Endodermal cell (in vitro differentiated cells): ENCODE measurements around the gene SUSD6. TPM values are rescaled to one million over a fixed set of nuclear protein-coding genes. Genes with fewer than 3 reads are reported as not detected.

Experiments used
- DNase-seq: peaks from one replicate; pipeline ENCODE4 v3.0.0-alpha.2; 2017
- H3K27ac ChIP-seq: 2 replicates; pipeline ENCODE4 v1.5.1; 2013; ENCODE audit warnings: mild to moderate bottlenecking, low read depth, low read length, moderate library complexity
- H3K27me3 ChIP-seq: 2 replicates; pipeline ENCODE4 v1.6.1; 2013; ENCODE audit warnings: mild to moderate bottlenecking, low read length, moderate library complexity; ENCODE audit not compliant: insufficient read depth, control insufficient read depth, poor library complexity, severe bottlenecking
- H3K36me3 ChIP-seq: 2 replicates; pipeline ENCODE4 v1.7.0; 2013; ENCODE audit warnings: mild to moderate bottlenecking, low read length, moderate library complexity; ENCODE audit not compliant: control insufficient read depth, insufficient read depth
- H3K4me1 ChIP-seq: one replicate; pipeline ENCODE4 v1.7.0; 2013; ENCODE audit warnings: low read length; ENCODE audit not compliant: control insufficient read depth, insufficient read depth
- H3K4me3 ChIP-seq: 2 replicates; pipeline ENCODE4 v1.5.1; 2013; ENCODE audit warnings: mild to moderate bottlenecking, low read length, moderate library complexity
- H3K9ac ChIP-seq: 2 replicates; pipeline ENCODE4 v1.6.1; 2013; ENCODE audit warnings: mild to moderate bottlenecking, low read length, moderate library complexity; ENCODE audit not compliant: poor library complexity, severe bottlenecking; ENCODE audit errors: extremely low read depth
- H3K9me3 ChIP-seq: 2 replicates; pipeline ENCODE4 v1.6.1; 2013; ENCODE audit warnings: mild to moderate bottlenecking, low read length, moderate library complexity; ENCODE audit not compliant: control insufficient read depth
- H3K27ac Mint-ChIP-seq: 2 replicates; pipeline ENCODE4 v1.8.0; 2020; ENCODE audit warnings: mixed read lengths
- H3K27me3 Mint-ChIP-seq: 2 replicates; pipeline ENCODE4 v1.8.0; 2021; ENCODE audit warnings: mild to moderate bottlenecking, mixed read lengths; ENCODE audit not compliant: insufficient read depth
- H3K36me3 Mint-ChIP-seq: 2 replicates; pipeline ENCODE4 v1.8.0; 2020; ENCODE audit warnings: low read depth, mixed read lengths
- H3K4me1 Mint-ChIP-seq: 2 replicates; pipeline ENCODE4 v1.8.0; 2020; ENCODE audit warnings: mixed read lengths
- H3K4me3 Mint-ChIP-seq: 2 replicates; pipeline ENCODE4 v1.8.0; 2020; ENCODE audit warnings: mild to moderate bottlenecking, moderate library complexity, mixed read lengths
- H3K9me3 Mint-ChIP-seq: 2 replicates; pipeline ENCODE4 v1.8.0; 2020; ENCODE audit warnings: mild to moderate bottlenecking, mixed read lengths
- WGBS, 2 experiments: methylation state at CpG; one replicate each; pipeline versions ENCODE4 v1.1.5 to v1.1.7; 2013; ENCODE audit warnings: missing lambda C conversion rate in 2 of 2, mixed read lengths in 1 of 2; ENCODE audit not compliant: insufficient coverage in 1 of 2, insufficient read length in 1 of 2; 5-methylcytosine and 5-hydroxymethylcytosine counted together
- total RNA-seq, 2 donors: library from RNA; stranded (reverse); fragmentation: NEBNext Ultra II Directional in 1 of 2; extraction: Animal tissue kit (Norgen Biotek cat#: 25700) in 1 of 2; gene quantifications; 2 replicates in 1 of 2; 3 replicates in 1 of 2; pipeline ENCODE4 v1.2.1, GENCODE V29; 2021
- TF ChIP-seq, protein P1 (sequence below): fragments of 200-600 bp; sonication (generic); conservative IDR thresholded peaks from 2 replicates; pipeline ENCODE4 v1.5.0; 2021; ENCODE audit warnings: antibody characterized with exemption, mild to moderate bottlenecking

The SUSD6 gene
- total RNA-seq, 2 donors from 2014 or later, result 5.7 to 5.9 TPM

- TF ChIP-seq, protein P1, sequence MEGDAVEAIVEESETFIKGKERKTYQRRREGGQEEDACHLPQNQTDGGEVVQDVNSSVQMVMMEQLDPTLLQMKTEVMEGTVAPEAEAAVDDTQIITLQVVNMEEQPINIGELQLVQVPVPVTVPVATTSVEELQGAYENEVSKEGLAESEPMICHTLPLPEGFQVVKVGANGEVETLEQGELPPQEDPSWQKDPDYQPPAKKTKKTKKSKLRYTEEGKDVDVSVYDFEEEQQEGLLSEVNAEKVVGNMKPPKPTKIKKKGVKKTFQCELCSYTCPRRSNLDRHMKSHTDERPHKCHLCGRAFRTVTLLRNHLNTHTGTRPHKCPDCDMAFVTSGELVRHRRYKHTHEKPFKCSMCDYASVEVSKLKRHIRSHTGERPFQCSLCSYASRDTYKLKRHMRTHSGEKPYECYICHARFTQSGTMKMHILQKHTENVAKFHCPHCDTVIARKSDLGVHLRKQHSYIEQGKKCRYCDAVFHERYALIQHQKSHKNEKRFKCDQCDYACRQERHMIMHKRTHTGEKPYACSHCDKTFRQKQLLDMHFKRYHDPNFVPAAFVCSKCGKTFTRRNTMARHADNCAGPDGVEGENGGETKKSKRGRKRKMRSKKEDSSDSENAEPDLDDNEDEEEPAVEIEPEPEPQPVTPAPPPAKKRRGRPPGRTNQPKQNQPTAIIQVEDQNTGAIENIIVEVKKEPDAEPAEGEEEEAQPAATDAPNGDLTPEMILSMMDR, result no peak
- H3K27ac Mint-ChIP-seq, result no peak overlapping the region
- Histone ChIP-seq H3K27ac (no peak overlapping the region), H3K4me3 (no peak overlapping the region), H3K9ac (no peak overlapping the region), H3K27me3 (no peaks in the 10 kb centered on the region), H3K9me3 (no peaks in the 10 kb centered on the region), H3K36me3 (no peaks in the 10 kb centered on the region), H3K4me1 (peaks cover 11% of the 10 kb centered on the region)
- no peaks in the 10 kb centered on the region for H3K27me3 Mint-ChIP-seq
- H3K36me3 Mint-ChIP-seq, result no peaks in the 10 kb centered on the region
- H3K4me3 Mint-ChIP-seq, result no peak overlapping the region
- no peaks in the 10 kb centered on the region for H3K9me3 Mint-ChIP-seq
- whole genome bisulfite sequencing, 2 experiments, result 93 to 100% methylated on average over 5 of the region's 5 CpGs
- DNase-seq, result no peak
- peaks cover 32% of the 10 kb centered on the region for H3K4me1 Mint-ChIP-seq
These were observed 14.7 kb downstream of the SUSD6 start for GRCh38 chr14:69626132-69626500.

DNA sequence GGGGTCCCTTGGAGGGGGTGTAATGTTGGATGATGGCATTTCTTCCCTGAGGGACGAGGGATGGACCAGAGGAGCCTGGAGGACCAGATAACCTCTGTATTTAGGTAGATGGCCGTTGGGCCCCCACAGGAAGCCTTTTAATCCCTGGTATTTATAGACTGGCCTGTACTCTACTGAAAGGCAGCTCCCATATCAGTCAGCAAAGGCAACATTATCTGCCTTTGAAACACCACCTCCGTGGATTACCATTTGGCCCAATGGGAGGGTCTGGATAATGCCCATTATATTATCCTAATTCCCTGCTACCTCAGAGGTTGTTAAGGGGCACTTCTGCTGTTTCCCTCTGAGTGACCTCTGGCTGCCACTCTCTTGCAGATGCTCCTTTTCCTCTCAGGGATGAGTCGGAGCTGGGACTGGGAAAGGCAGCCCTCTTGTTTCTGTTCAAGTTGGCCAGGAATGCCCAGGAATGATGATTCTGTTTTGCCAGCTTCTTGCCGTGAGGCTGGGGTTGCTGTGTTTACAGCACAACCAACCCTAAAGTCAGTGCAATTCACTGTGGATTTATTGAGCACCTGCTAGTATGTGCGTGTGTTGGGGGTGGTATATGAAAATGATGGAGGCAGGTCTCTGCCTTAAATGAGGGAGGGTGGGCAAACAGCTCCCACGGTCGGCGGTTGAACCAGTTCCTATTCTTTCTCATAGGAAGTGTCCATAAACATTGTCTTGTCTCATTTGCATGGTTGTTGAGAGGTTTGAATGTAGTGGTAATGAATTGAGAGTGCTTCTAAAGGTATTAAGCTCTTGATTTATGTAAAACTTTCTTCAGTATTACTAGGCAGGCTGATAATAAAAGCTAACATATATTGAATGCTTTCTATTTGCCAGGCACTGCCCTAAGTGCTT lies 18.1 kb downstream of the SUSD6 start:
- no peaks in the 10 kb centered on the region for H3K36me3 ChIP-seq
- H3K27me3 ChIP-seq, result no peaks in the 10 kb centered on the region
- no peak for DNase-seq
- Mint-ChIP-seq H3K4me1 (peaks cover 59% of the 10 kb centered on the region), H3K36me3 (no peaks in the 10 kb centered on the region), H3K9me3 (no peaks in the 10 kb centered on the region), H3K4me3 (no peak overlapping the region), H3K27ac (peak overlapping the region; percentile 33), H3K27me3 (no peaks in the 10 kb centered on the region)
- H3K4me3 ChIP-seq, result no peak overlapping the region
- TF ChIP-seq, protein P1, result no peak
- 86 to 98% methylated on average over 7 to 9 of the region's 9 CpGs for WGBS, 2 experiments
- H3K27ac ChIP-seq, result no peak overlapping the region
- no peaks in the 10 kb centered on the region for H3K9me3 ChIP-seq
- H3K9ac ChIP-seq, result no peak overlapping the region
- peaks cover 21% of the 10 kb centered on the region for H3K4me1 ChIP-seq

- no peaks in the 10 kb centered on the region for H3K36me3 Mint-ChIP-seq
- H3K4me1 ChIP-seq, result peaks cover 17% of the 10 kb centered on the region
- no peaks in the 10 kb centered on the region for H3K27me3 ChIP-seq
- TF ChIP-seq, protein P1, result no peak
- H3K27ac ChIP-seq, result no peak overlapping the region
- WGBS, 2 experiments, result 94% methylated on average over 2 of the region's 2 CpGs; no CpG with 5 or more reads in 1 of the 2 experiments
- no peak for DNase-seq
- no peaks in the 10 kb centered on the region for H3K9me3 ChIP-seq
- H3K9me3 Mint-ChIP-seq, result no peaks in the 10 kb centered on the region
- no peaks in the 10 kb centered on the region for H3K27me3 Mint-ChIP-seq
- H3K27ac Mint-ChIP-seq, result peak overlapping the region; percentile 16
- H3K36me3 ChIP-seq, result no peaks in the 10 kb centered on the region
- peaks cover 53% of the 10 kb centered on the region for H3K4me1 Mint-ChIP-seq
- H3K4me3 ChIP-seq, result no peak overlapping the region
- H3K9ac ChIP-seq, result no peak overlapping the region
- H3K4me3 Mint-ChIP-seq, result no peak overlapping the region
These were observed 19.0 kb downstream of the SUSD6 start for GRCh38 chr14:69630360-69630759.
